GM19438 (cell line): ENCODE data around the gene KLHL2.
"Not testable (repeated sequence)": the region's sequence is repeated elsewhere in the genome, so short reads cannot be mapped to it uniquely, and the experiment has no call there.

Experiments
- ATAC-seq: cut with Tn5 transposase; IDR thresholded peaks from one replicate; pipeline ENCODE4 v1.9.1; 2021; ENCODE audit warnings: low read depth; ENCODE audit not compliant: unreplicated experiment

KLHL2 gene

DNA sequence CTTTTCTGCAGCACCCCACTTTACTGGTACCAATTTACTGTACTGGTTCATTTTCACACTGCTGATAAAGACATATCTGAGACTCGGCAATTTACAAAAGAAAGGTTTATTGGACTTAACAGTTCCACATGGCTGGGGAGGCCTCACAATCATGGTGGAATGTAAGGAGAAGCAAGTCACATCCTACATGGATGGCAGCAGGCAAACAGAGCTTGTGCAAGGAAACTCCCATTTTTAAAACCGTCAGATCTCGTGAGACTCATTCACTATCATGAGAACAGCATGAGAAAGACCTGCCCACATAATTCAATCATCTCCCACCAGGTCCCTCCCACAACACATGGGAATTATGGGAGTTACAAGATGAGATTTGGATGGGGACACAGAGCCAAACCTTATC is 77.3 kb downstream of the KLHL2 start:
- ATAC-seq, result not testable (repeated sequence)

DNA sequence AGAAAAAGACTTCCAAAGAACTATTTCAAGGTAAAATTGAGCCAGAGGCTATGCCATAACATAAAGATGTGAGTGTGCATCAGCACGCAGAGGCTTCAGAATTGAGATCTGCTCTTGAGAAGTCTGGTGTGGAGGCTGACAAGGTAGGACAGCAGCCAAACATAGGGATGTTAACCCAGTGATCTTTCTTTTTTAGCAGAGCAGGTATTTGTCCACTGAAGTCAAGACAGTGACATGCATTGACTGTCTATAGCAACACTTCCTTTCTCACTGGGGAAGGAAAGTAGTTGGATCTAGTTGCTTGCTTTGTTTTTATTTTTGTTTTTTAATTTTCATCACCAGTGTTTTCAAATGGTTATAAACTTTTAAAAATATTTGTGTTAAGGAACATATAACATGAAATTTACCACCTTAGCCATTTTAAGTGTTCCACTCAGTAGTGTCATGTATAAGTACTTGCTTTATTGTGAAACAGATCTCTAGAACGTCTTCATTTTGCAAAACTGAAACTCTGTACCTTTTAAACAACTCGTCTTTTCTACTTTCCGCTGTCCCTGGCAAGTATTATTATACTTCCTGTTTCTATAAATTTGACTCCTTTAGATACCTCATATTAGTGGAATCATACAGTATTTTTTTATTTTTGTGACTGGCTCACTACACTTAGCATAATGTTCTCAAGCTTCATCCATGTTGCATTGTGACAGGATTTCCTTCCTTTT is 79.4 kb downstream of the KLHL2 start:
- ATAC-seq, result peak; percentile 84

DNA sequence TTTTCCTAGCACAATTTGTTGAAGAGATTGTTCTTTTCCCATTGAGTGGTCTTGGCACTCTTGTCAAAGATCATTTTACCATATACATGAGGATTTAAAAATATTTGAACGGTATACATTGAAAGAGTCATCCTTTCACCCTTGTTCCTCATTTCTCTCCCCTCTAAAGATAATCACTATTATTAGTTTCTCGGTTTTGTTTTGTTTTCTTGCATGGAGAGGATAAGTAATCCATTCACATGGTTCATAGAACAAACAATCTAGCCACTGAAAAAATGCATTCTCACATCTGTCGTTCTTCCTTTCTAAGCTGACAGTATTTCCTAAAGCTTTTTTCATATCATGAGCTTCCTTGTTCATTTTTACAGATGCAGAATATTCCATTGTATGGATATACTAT is 80.9 kb downstream of the KLHL2 start:
- peak; percentile 50 for ATAC-seq

DNA sequence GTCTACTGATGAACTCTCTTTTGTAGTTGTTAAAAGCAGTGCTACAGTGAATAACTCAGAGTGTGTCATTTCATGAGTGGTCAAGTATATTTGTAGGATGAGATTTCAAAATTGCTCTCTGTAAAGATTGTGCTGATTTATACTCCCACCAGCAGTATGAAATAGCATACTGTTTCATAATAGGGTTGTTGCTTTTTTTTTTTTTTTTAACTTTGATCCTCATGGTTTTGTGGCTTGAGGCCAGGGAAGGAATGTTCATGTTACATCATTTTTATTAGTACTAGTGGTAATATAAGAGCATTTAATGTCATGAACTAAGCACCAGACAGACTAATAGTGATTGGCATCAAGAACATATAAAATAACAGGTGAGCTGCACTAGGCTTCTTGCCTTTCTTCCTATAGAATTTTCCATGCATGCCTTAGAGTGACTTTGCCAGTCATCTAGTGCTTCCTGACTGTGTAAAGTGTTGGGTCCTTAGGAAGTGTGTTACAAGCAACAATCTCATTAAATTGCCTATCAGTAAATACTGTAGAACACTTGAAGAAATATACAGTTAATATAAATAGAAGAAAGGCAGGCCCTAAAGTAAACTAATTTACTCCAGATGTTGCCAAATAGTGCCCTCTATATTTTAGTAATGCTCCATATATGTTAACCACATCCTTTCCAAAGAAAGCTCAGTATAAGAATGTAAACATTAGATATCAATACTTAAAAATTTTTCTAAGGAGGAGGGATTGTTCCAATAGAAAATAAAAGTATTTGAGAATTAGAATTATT is 81.5 kb downstream of the KLHL2 start:
- peak; percentile 11 for ATAC-seq

DNA sequence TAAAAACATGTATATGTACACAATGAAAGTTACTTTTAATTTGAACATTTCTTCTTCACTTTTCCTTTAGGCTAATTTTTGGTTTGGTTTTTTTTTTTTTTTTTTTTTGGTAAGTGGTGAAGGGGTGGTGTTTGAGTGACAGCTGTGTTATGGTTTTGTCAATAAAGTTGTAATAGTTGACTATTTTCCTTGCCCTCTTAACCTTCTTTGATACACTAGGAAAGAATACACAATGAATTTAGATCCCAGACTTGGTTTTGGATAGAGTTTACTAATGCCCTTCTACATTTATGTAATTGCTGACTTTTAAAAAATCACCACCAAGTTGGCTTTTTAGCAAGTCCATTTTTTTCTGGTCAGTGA is 82.0 kb downstream of the KLHL2 start:
- no peak for ATAC-seq

- no peak for ATAC-seq
These were observed 85.7 kb downstream of the KLHL2 start for GRCh38 chr4:165293061-165293460.

GRCh38 chr4:165293927-165294649 is 86.7 kb downstream of the KLHL2 start:
- ATAC-seq, result no peak

DNA sequence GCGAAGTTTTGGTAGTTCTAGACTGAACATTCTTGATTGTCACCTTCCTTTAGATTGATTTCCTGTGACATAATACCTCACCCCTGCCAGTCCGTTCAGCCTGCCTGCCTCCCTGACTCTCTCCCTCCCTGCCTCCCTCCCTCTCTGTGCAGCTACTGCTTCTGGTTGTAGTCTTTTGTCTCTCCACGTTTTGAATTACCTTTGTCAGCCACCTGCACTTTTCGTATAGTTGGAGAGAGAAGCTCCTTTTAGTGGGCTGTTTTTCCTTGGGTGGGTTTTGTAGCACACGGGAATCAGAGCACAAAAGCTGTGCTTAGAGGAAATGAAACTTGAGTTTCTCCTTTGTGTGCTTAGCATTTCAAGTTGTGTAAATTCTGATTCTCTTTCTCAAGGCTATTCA is 87.5 kb downstream of the KLHL2 start:
- ATAC-seq, result peak; percentile 93

GRCh38 chr4:165297626-165298025 is 90.3 kb downstream of the KLHL2 start:
- no peak for ATAC-seq

DNA sequence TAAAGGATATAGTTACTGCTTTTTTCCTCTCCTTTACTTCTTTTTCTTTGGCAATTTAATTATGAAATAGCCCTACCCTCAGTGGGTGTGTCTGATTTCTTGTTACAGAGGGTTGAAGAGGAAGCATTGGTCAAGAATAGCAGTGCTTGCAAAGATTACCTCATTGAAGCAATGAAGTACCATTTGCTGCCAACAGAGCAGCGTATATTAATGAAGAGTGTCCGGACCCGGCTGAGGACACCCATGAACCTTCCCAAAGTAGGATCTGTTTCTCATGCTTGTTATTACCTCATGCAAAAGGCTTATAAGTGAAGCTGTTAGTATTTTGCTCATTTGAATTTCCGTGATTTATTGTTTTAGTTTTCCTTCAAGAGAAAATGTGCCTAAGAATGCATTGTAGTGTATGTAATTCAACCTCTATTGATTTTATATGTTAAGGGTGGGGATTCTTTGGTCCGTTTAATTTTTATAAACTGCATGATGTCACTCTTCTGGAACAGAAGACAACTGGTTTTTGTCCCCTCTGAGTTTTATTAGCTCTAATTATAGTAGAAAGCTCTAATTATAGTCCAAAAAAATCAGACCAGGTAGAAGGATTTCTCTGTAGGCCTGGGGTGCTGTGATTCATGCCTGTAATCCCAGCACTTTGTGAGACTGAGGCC is 92.2 kb downstream of the KLHL2 start:
- ATAC-seq, result no peak

GRCh38 chr4:165301833-165302232 is 94.5 kb downstream of the KLHL2 start:
- ATAC-seq, result peak; percentile 80

- ATAC-seq, result no peak
These were observed 95.3 kb downstream of the KLHL2 start for GRCh38 chr4:165302658-165303057.

DNA sequence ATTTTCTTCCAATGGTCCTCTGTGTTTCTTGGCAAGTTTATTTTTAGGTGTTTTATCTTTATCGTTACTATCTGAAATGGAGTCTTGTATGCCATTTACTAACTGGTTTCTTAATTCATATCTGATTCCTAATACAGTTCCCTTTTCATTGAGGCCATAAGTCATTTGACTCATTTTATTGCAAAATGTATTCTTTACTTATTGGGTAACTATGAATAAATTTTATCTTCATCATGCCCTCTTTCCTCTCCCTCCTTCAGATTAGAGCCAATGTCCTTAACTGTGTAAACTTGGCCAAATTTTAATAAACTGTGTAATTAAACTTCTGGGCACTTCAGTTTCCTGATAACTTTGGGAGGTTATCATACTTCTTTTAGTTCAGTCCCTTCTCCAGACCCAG is 100.8 kb downstream of the KLHL2 start:
- no peak for ATAC-seq

- ATAC-seq, result no peak
These were observed 101.2 kb downstream of the KLHL2 start for GRCh38 chr4:165308606-165309005.

DNA sequence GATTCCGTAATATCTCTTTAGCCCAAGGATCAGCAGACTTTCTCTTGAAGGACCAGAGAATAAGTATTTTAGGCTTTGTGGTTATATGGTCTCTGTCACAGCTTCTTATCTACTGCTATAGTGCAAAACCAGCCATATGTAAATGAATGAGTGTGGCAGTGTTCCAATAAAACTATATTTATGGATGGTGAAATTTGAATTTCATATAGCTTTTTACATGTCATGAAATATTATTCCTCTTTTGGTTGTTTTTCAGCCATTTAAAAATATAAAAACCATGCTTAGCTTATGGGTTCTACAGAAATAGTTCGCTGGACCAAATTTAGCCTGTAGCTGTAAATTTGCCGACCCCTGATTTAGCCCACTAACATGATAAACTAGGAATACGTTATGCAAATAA is 102.1 kb downstream of the KLHL2 start:
- no peak for ATAC-seq

GRCh38 chr4:165312506-165312905 is 105.1 kb downstream of the KLHL2 start:
- ATAC-seq, result no peak

DNA sequence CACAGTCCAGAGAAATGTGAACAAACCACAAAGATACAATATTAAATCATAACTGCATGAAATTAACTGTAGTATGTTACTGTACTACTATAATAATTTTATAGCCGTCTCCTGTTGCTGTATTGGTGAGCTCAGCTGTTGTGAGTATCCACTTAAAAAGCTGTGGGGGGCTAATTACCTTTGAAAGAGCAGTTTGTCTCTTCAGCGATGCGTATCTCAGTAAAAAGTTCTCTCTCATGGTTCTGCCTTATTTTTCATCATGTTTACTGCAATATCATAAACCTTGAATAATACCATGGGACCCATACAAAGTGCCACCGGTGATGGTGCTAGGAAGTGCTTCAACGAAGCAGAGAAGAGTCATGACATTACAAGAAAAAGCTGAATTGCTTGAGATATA is 111.7 kb downstream of the KLHL2 start:
- no peak for ATAC-seq

- no peak for ATAC-seq
These were observed 112.1 kb downstream of the KLHL2 start for GRCh38 chr4:165319509-165319908.

DNA sequence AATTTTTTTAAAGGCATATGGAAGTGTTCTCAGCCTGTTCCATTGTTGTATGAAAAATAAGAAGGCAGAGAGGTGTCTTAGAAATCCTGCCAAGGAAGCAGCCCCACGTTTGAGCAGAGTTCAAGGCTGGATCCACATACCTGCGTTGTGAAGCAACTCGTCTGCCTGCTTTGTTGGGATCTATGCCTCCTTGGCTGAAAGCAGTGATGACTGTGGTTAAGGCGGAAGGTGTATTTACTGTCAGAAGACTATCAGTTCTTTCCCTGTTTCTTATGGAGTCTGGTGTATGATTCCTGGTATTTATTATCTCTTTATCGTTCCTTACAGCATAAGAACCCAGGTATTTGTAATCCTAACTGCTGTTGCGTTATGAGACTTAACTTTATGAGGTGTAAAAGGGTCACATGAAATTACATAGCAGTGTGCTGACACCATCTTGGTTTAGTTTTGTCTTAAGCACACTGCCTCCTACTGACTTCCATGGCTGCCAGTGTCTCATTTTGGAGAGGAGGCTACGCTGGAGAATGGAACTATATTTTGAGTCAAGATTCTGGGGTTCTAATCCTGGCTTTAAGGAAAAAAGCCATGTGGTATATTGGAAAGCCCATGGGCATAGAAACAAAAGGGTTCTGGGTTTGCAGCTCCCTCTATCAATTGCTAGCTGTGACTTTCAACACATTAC is 117.0 kb downstream of the KLHL2 start:
- no peak for ATAC-seq

DNA sequence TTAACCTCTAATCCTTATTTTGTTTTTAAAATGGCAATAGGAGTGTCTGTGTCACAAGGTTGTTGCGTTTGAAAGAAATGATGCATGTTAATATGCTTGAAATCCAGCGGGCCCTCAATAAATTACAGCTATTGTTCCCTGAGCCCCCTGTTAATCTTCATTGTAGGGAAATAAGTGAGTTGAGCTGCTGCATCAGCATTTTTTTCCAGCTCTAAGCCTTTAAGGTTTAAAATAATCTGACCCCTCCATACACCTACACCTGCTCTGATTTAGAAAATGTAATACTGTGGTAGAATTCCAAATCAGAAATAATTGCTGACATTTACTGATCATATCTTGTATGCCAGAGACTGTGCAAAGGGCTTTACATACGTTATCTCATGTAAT is 117.5 kb downstream of the KLHL2 start:
- ATAC-seq, result no peak
